GM12878 (cell line): ENCODE data around the gene ADAMTSL3. TPM values are rescaled to one million over a fixed set of nuclear protein-coding genes. Genes with fewer than 3 reads are reported as not detected.

ENCODE experiments used
- ATAC-seq: fragments of 200-7000 bp; cut with Tn5 transposase; 3 replicates; pipeline ENCODE4 v1.9.1; 2020; ENCODE audit warnings: mild to moderate bottlenecking, moderate library complexity
- BruUV-seq: library from RNA; stranded (reverse); fragments of 400-500 nt; replicated peaks from 2 replicates; lab custom pipeline; 2021; lab: Mats Ljungman, UMichigan
- CTCF ChIA-PET: fragments of 300-600 bp; sonication (Branson Sonifier 250); formaldehyde crosslinking; extraction: SDS; loops from one replicate; lab custom pipeline; 2021; ENCODE audit warnings: inconsistent platforms; lab: Yijun Ruan, JAX
- POLR2A ChIA-PET: fragments of 350-600 bp; formaldehyde crosslinking; extraction: SDS; loops from one replicate; lab custom pipeline; 2021; ENCODE audit warnings: inconsistent platforms; lab: Charles Lee
- RAD21 ChIA-PET: fragments of 300-600 bp; sonication (Branson Sonifier 250); formaldehyde crosslinking; loops from one replicate; lab custom pipeline; 2023; ENCODE audit warnings: antibody characterized with exemption; ENCODE audit not compliant: unreplicated experiment; lab: Charles Lee
- SMC1A ChIA-PET: fragments of 300-600 bp; sonication (Branson Sonifier 250); formaldehyde crosslinking; loops from one replicate; lab custom pipeline; 2023; ENCODE audit not compliant: unreplicated experiment, uncharacterized antibody; lab: Charles Lee
- DNase-seq: peaks from one replicate; pipeline ENCODE4 v3.0.0-alpha.2; 2011; ENCODE audit warnings: low read depth, low spot score
- FAIRE-seq: peaks from 3 replicates; lab custom pipeline; 2011; peaks lifted over from hg19 to GRCh38; lab: Jason Lieb, UNC
- H2AFZ ChIP-seq: 2 replicates; pipeline ENCODE4 v1.6.0; 2011; ENCODE audit warnings: low read depth, low read length, control low read depth; ENCODE audit not compliant: control insufficient read depth
- H3K27ac ChIP-seq: 2 replicates; pipeline ENCODE4 v1.5.1; 2011; ENCODE audit warnings: control low read depth; ENCODE audit not compliant: control insufficient read depth, insufficient read depth
- H3K27me3 ChIP-seq, 2 experiments: replicated peaks in 1 of 2; 2 replicates each; pipeline versions ENCODE4 v1.6.0 to v1.6.1; 2011; ENCODE audit warnings: low read length in 1 of 2; ENCODE audit not compliant: control insufficient read depth in 2 of 2, insufficient read depth in 2 of 2
- H3K36me3 ChIP-seq, 2 experiments: 2 replicates each; pipeline ENCODE4 v1.5.1; 2011; ENCODE audit warnings: low read length in 1 of 2; ENCODE audit not compliant: control insufficient read depth in 2 of 2, insufficient read depth in 2 of 2
- H3K4me1 ChIP-seq: 2 replicates; pipeline ENCODE4 v1.6.1; 2011; ENCODE audit warnings: mild to moderate bottlenecking, low read length, moderate library complexity, mixed read lengths; ENCODE audit not compliant: control insufficient read depth, insufficient read depth
- H3K4me2 ChIP-seq: 2 replicates; pipeline ENCODE4 v1.6.0; 2011; ENCODE audit warnings: control low read depth; ENCODE audit not compliant: control insufficient read depth, insufficient read depth
- H3K4me3 ChIP-seq: fragments of 200-600 bp; sonication (generic); 2 replicates; pipeline ENCODE4 v1.5.1; 2016
- H3K79me2 ChIP-seq: 2 replicates; pipeline ENCODE4 v1.6.0; 2011; ENCODE audit warnings: low read length; ENCODE audit not compliant: control insufficient read depth, insufficient read depth
- H3K9ac ChIP-seq: 2 replicates; pipeline ENCODE4 v1.8.0; 2011; ENCODE audit warnings: low read length, control low read depth, mixed read lengths; ENCODE audit not compliant: control insufficient read depth, insufficient read depth
- H3K9me3 ChIP-seq: replicated peaks from 3 replicates; pipeline ENCODE4 v1.5.1; 2011; ENCODE audit warnings: mild to moderate bottlenecking, low read length; ENCODE audit not compliant: control insufficient read depth, insufficient read depth
- H4K20me1 ChIP-seq: 2 replicates; pipeline ENCODE4 v1.6.0; 2011; ENCODE audit not compliant: control insufficient read depth, insufficient read depth
- CBX5 ChIP-seq: sonication (generic); IDR thresholded peaks from 2 replicates; pipeline ENCODE4 v1.6.1; 2016; ENCODE audit warnings: low read depth, moderate library complexity, mild to moderate bottlenecking, inconsistent platforms
- CEBPB ChIP-seq, 2 experiments: fragments of 150-350 bp in 1 of 2; IDR thresholded peaks; 2 replicates each; pipeline ENCODE4 v1.6.1; 2012 to 2014; ENCODE audit warnings: low read depth in 2 of 2, low read length in 2 of 2, borderline replicate concordance in 1 of 2, inconsistent platforms in 1 of 2
- EED ChIP-seq: sonication (generic); IDR thresholded peaks from 2 replicates; pipeline ENCODE4 v1.6.1; 2016; ENCODE audit warnings: antibody characterized with exemption, low read depth
- HDGF ChIP-seq: fragments of 450-650 bp; IDR thresholded peaks from 2 replicates; pipeline ENCODE4 v1.6.1; 2016; ENCODE audit warnings: antibody characterized with exemption
- JUNB ChIP-seq: IDR thresholded peaks from 2 replicates; pipeline ENCODE4 v1.6.1; 2016; ENCODE audit warnings: antibody characterized with exemption, mild to moderate bottlenecking
- KAT2A ChIP-seq: conservative IDR thresholded peaks from 2 replicates; pipeline ENCODE4 v1.6.1; 2011; ENCODE audit warnings: low read depth, low read length; ENCODE audit not compliant: control insufficient read depth
- KDM1A ChIP-seq: fragments of 200-600 bp; sonication (generic); IDR thresholded peaks from 2 replicates; pipeline ENCODE4 v1.6.1; 2016; ENCODE audit warnings: borderline replicate concordance
- MXI1 ChIP-seq: fragments of 150-350 bp; IDR thresholded peaks from 2 replicates; pipeline ENCODE4 v1.6.1; 2011; ENCODE audit warnings: low read depth, mild to moderate bottlenecking, inconsistent platforms, low read length, improper control_type of control experiment
- NR2C1 ChIP-seq: fragments of 450-650 bp; IDR thresholded peaks from 2 replicates; pipeline ENCODE4 v1.6.1; 2017; ENCODE audit warnings: antibody characterized with exemption, mild to moderate bottlenecking, moderate library complexity
- RAD21 ChIP-seq: IDR thresholded peaks from 2 replicates; pipeline ENCODE4 v1.6.1; 2011; ENCODE audit warnings: mild to moderate bottlenecking, low read depth, low read length, moderate library complexity; ENCODE audit not compliant: insufficient read depth
- RAD51 ChIP-seq: fragments of 450-650 bp; IDR thresholded peaks from 2 replicates; pipeline ENCODE4 v1.6.1; 2016; ENCODE audit warnings: moderate library complexity, mild to moderate bottlenecking, inconsistent platforms
- RBBP5 ChIP-seq: fragments of 200-600 bp; sonication (generic); conservative IDR thresholded peaks from 2 replicates; pipeline ENCODE4 v1.6.1; 2016
- SMAD1 ChIP-seq: fragments of 450-650 bp; IDR thresholded peaks from 2 replicates; pipeline ENCODE4 v1.6.1; 2018; ENCODE audit warnings: mild to moderate bottlenecking, low read depth; ENCODE audit not compliant: partially characterized antibody
- YBX1 ChIP-seq: fragments of 450-650 bp; IDR thresholded peaks from 2 replicates; pipeline ENCODE4 v1.6.1; 2016; ENCODE audit warnings: antibody characterized with exemption
- ZNF207 ChIP-seq: fragments of 450-650 bp; IDR thresholded peaks from 2 replicates; pipeline ENCODE4 v1.6.1; 2014; ENCODE audit warnings: antibody characterized with exemption, mild to moderate bottlenecking, borderline replicate concordance
- ZZZ3 ChIP-seq: IDR thresholded peaks from 2 replicates; pipeline ENCODE4 v1.6.1; 2011; ENCODE audit warnings: low read depth; ENCODE audit not compliant: control insufficient read depth, insufficient read length
- WGBS: methylation state at CpG from one replicate; pipeline ENCODE4 v1.1.6; 2016; ENCODE audit warnings: low lambda C conversion rate; ENCODE audit not compliant: insufficient replicate concordance, insufficient coverage; ENCODE audit errors: missing lambda C conversion rate; 5-methylcytosine and 5-hydroxymethylcytosine counted together
- in situ Hi-C: fragments of 300-500 bp; cut with MboI; formaldehyde crosslinking; loops from 9 replicates; pipeline ENCODE4 v1.14.3; 2018; ENCODE audit warnings: mixed read lengths
- intact Hi-C: fragments of 100-400 bp; cut with micrococcal nuclease; formaldehyde crosslinking; loops from one replicate; pipeline ENCODE4 v1.14.2; 2022; ENCODE audit not compliant: unreplicated experiment
- polyA plus RNA-seq, 11 experiments: library from polyadenylated mRNA; depleted of rRNA in 4 of 11; unstranded in 6 of 11; stranded (reverse) in 5 of 11; fragments of >200 nt; fragmentation: Nextera tagmentation in 4 of 11; fragmentation: Illumina TruSeq in 1 of 11; extraction: Ambion mirVana in 4 of 11; extraction: Trizol in 1 of 11; gene quantifications; 1 replicate in 1 of 11; 2 replicates in 10 of 11; pipeline versions ENCODE4 v1.2.1 to v1.2.3, GENCODE V29; 2011 to 2016; ENCODE audit warnings: inconsistent platforms in 2 of 11, missing spikeins in 2 of 11, low read depth in 1 of 11
- total RNA-seq, 4 experiments: library from RNA; depleted of rRNA in 3 of 4; stranded (reverse); fragments of >200 nt in 3 of 4; fragmentation: Illumina TruSeq in 1 of 4; extraction: Trizol in 1 of 4; gene quantifications; 2 replicates each; pipeline versions ENCODE4 v1.2.1 to v1.2.3, GENCODE V29; 2013 to 2021
- TF ChIP-seq, protein P1 (sequence below): IDR thresholded peaks from 2 replicates; pipeline ENCODE4 v1.6.1; 2012; ENCODE audit warnings: low read depth, low read length, improper control_type of control experiment
- TF ChIP-seq, protein P2 (sequence below): fragments of 450-650 bp; IDR thresholded peaks from 2 replicates; pipeline ENCODE4 v1.6.1; 2017; ENCODE audit warnings: mild to moderate bottlenecking, moderate library complexity
- TF ChIP-seq, protein P3 (sequence below): fragments of 450-650 bp; IDR thresholded peaks from 2 replicates; pipeline ENCODE4 v1.6.1; 2016; ENCODE audit warnings: mild to moderate bottlenecking

ADAMTSL3 gene
- total and polyA plus RNA-seq, 10 of the 15 experiments (the other 5 are each of a cell fraction or from before 2014, with no cell fraction given), result 0.01 to 0.28 (median 0.13) TPM

DNA sequence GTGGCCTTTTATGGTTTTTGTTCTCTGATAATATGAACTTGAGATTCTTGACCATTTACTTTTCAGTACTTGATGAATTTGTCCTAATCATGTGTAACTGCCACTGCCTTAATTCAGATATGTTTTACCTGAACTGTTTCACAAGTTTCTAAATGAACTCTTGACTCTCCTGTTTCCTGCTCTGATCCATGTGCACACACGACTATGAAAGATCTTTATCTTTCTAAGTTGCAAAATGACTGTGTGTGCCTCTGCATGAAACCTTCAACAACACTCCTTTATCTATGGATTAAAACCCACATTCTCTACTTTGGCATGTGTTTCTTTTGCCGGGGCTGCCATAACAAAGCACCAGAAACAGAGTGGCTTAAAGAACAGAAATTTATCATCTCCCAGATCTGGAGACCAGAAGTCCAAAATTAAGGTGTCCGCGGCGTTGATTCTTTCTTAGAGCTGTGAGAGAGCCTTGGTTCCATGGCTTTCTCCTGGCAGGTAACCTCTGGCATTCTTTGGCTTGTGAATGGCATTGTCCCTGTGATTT lies 275.0 kb downstream of the ADAMTSL3 start:
- FAIRE-seq, result peak; percentile 66
- ChIA-PET CTCF (interaction anchor here (1.0 to 1.9 kb wide), 5 partner anchors 10 to 65 kb away, joined by 3 to 8 read pairs (median 4); no protein-coding TSS in a partner anchor), RAD21 (interaction anchor here (1.1 to 1.9 kb wide), 4 partner anchors 10 to 64 kb away, joined by 3 to 15 read pairs (median 6); no protein-coding TSS in a partner anchor), SMC1A (interaction anchor here (0.6 to 4.6 kb wide), 12 partner anchors 10 to 65 kb away, joined by 3 to 18 read pairs (median 8); no protein-coding TSS in a partner anchor), POLR2A (interaction anchor here (0.8 kb wide), 1 partner anchor 18 kb away, joined by 3 read pairs; no protein-coding TSS in a partner anchor)
- Histone ChIP-seq H3K36me3 (no peaks in the 10 kb centered on the region), H3K27me3 (no peaks in the 10 kb centered on the region), H3K4me2 (peak overlapping the region; percentile 85), H3K4me1 (peaks cover 36% of the 10 kb centered on the region), H4K20me1 (no peaks in the 10 kb centered on the region), H3K27ac (peak overlapping the region; percentile 99), H3K9me3 (peaks cover 5% of the 10 kb centered on the region), H3K9ac (peak overlapping the region; percentile 31), H2AFZ (peak overlapping the region; percentile 37), H3K4me3 (peak overlapping the region; percentile 48; the same call in 1 of the 2 replicates), H3K79me2 (no peaks in the 10 kb centered on the region)
- BruUV-seq, result no TSS peak
- WGBS, result 50% methylated on average over 5 of the region's 5 CpGs
- intact Hi-C loops, result loop anchor here (1.0 to 5.0 kb wide), 2 partner anchors 10 to 63 kb away; no protein-coding TSS in a partner anchor
- in situ Hi-C loops, result no loop called here
- DNase-seq, result no peak
- ATAC-seq, result peak; percentile 66
- TF ChIP-seq YBX1, result no peak
- TF ChIP-seq MXI1, result no peak
- TF ChIP-seq, protein P1, sequence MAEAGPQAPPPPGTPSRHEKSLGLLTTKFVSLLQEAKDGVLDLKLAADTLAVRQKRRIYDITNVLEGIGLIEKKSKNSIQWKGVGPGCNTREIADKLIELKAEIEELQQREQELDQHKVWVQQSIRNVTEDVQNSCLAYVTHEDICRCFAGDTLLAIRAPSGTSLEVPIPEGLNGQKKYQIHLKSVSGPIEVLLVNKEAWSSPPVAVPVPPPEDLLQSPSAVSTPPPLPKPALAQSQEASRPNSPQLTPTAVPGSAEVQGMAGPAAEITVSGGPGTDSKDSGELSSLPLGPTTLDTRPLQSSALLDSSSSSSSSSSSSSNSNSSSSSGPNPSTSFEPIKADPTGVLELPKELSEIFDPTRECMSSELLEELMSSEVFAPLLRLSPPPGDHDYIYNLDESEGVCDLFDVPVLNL, result no peak
- TF ChIP-seq ZZZ3, result no peak
- TF ChIP-seq CEBPB (IDR thresholded peaks at IDR 0.05; ENCODE audit: borderline replicate concordance in 1 of 2, low read depth in 2 of 2, low read length in 2 of 2), result peak in 1 of 2 experiments; percentile 56; a peak in 1 of 4 replicates
- TF ChIP-seq HDGF, result no peak
- no peak for TF ChIP-seq KAT2A
- TF ChIP-seq KDM1A, result no peak
- no peak for TF ChIP-seq CBX5
- no peak for TF ChIP-seq RBBP5
- TF ChIP-seq EED, result peak; percentile 53; the same call in 1 of the 2 replicates
- TF ChIP-seq, protein P2, sequence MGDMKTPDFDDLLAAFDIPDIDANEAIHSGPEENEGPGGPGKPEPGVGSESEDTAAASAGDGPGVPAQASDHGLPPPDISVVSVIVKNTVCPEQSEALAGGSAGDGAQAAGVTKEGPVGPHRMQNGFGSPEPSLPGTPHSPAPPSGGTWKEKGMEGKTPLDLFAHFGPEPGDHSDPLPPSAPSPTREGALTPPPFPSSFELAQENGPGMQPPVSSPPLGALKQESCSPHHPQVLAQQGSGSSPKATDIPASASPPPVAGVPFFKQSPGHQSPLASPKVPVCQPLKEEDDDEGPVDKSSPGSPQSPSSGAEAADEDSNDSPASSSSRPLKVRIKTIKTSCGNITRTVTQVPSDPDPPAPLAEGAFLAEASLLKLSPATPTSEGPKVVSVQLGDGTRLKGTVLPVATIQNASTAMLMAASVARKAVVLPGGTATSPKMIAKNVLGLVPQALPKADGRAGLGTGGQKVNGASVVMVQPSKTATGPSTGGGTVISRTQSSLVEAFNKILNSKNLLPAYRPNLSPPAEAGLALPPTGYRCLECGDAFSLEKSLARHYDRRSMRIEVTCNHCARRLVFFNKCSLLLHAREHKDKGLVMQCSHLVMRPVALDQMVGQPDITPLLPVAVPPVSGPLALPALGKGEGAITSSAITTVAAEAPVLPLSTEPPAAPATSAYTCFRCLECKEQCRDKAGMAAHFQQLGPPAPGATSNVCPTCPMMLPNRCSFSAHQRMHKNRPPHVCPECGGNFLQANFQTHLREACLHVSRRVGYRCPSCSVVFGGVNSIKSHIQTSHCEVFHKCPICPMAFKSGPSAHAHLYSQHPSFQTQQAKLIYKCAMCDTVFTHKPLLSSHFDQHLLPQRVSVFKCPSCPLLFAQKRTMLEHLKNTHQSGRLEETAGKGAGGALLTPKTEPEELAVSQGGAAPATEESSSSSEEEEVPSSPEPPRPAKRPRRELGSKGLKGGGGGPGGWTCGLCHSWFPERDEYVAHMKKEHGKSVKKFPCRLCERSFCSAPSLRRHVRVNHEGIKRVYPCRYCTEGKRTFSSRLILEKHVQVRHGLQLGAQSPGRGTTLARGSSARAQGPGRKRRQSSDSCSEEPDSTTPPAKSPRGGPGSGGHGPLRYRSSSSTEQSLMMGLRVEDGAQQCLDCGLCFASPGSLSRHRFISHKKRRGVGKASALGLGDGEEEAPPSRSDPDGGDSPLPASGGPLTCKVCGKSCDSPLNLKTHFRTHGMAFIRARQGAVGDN, result no peak
- TF ChIP-seq JUNB, result peak; percentile 81
- no peak for TF ChIP-seq RAD51
- TF ChIP-seq NR2C1, result no peak
- TF ChIP-seq ZNF207, result no peak
- 0 out of 2 replicates have a peak, but pooled peaks have one; percentile 2 for TF ChIP-seq RAD21
- TF ChIP-seq, protein P3, sequence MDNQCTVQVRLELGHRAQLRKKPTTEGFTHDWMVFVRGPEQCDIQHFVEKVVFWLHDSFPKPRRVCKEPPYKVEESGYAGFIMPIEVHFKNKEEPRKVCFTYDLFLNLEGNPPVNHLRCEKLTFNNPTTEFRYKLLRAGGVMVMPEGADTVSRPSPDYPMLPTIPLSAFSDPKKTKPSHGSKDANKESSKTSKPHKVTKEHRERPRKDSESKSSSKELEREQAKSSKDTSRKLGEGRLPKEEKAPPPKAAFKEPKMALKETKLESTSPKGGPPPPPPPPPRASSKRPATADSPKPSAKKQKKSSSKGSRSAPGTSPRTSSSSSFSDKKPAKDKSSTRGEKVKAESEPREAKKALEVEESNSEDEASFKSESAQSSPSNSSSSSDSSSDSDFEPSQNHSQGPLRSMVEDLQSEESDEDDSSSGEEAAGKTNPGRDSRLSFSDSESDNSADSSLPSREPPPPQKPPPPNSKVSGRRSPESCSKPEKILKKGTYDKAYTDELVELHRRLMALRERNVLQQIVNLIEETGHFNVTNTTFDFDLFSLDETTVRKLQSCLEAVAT, result no peak
- no peak for TF ChIP-seq SMAD1
